WTC11 (cell line): ENCODE results near the gene TMEM198. TPM values are rescaled to one million over a fixed set of nuclear protein-coding genes. Genes with fewer than 3 reads are reported as not detected.
A peak's percentile ranks its signal among the peaks of the same experiment; 100 is the strongest.

Source experiments
- ATAC-seq: fragments of 200-7000 bp; cut with Tn5 transposase; 2 replicates; pipeline ENCODE4 v1.10.0; 2021; ENCODE audit warnings: mild to moderate bottlenecking, moderate library complexity
- CTCF ChIA-PET: fragments of 300-600 bp; sonication (Branson Sonifier 250); formaldehyde crosslinking; loops from one replicate; lab custom pipeline; 2021; ENCODE audit warnings: antibody characterized with exemption; lab: Charles Lee
- POLR2A ChIA-PET: fragments of 350-600 bp; sonication (Branson Sonifier 250); formaldehyde crosslinking; loops from one replicate; lab custom pipeline; 2021; ENCODE audit warnings: antibody characterized with exemption; lab: Charles Lee
- DNase-seq: peaks from one replicate; pipeline ENCODE4 v3.0.0; 2021; ENCODE audit warnings: low spot score
- H3K27ac Mint-ChIP-seq: 2 replicates; pipeline ENCODE4 v1.8.0; 2021; ENCODE audit warnings: mixed read lengths
- H3K27me3 Mint-ChIP-seq: 2 replicates; pipeline ENCODE4 v1.8.0; 2021; ENCODE audit warnings: low read depth, mild to moderate bottlenecking, moderate library complexity, mixed read lengths
- H3K36me3 Mint-ChIP-seq: 2 replicates; pipeline ENCODE4 v1.8.0; 2021; ENCODE audit warnings: mixed read lengths
- H3K4me1 Mint-ChIP-seq: 2 replicates; pipeline ENCODE4 v1.8.0; 2022; ENCODE audit warnings: mixed read lengths
- H3K4me3 Mint-ChIP-seq: 2 replicates; pipeline ENCODE4 v1.8.0; 2021; ENCODE audit warnings: mild to moderate bottlenecking, moderate library complexity, mixed read lengths
- H3K9me3 Mint-ChIP-seq: 2 replicates; pipeline ENCODE4 v1.8.0; 2021; ENCODE audit warnings: mixed read lengths
- E2F1 ChIP-seq: sonication (generic); formaldehyde crosslinking; IDR thresholded peaks from 2 replicates; pipeline ENCODE4 v1.8.0; 2022; ENCODE audit warnings: mild to moderate bottlenecking, missing genetic modification reagents
- ELF4 ChIP-seq: sonication (generic); formaldehyde crosslinking; IDR thresholded peaks from 2 replicates; pipeline ENCODE4 v1.8.1; 2022; ENCODE audit warnings: low read depth, mild to moderate bottlenecking, moderate library complexity, missing genetic modification reagents
- EMX1 ChIP-seq: fragments of 250-450 bp; sonication (Bioruptor Pico); IDR thresholded peaks from 2 replicates; pipeline ENCODE4 v1.8.0; 2021; ENCODE audit warnings: mild to moderate bottlenecking
- FOXJ3 ChIP-seq: sonication (generic); formaldehyde crosslinking; IDR thresholded peaks from 2 replicates; pipeline ENCODE4 v1.9.0; 2021; ENCODE audit warnings: missing genetic modification reagents, mild to moderate bottlenecking, borderline replicate concordance
- IRF2 ChIP-seq: sonication (generic); formaldehyde crosslinking; IDR thresholded peaks from 2 replicates; pipeline ENCODE4 v1.8.0; 2022; ENCODE audit warnings: low read depth, missing genetic modification reagents, borderline replicate concordance
- MLX ChIP-seq: sonication (generic); formaldehyde crosslinking; IDR thresholded peaks from 2 replicates; pipeline ENCODE4 v1.8.1; 2023; ENCODE audit warnings: mild to moderate bottlenecking, missing genetic modification reagents, moderate library complexity
- PRDM15 ChIP-seq: sonication (generic); formaldehyde crosslinking; IDR thresholded peaks from 2 replicates; pipeline ENCODE4 v1.8.0; 2022; ENCODE audit warnings: missing genetic modification reagents
- RELA ChIP-seq: sonication (generic); formaldehyde crosslinking; IDR thresholded peaks from 2 replicates; pipeline ENCODE4 v1.8.1; 2022; ENCODE audit warnings: missing genetic modification reagents, mild to moderate bottlenecking, borderline replicate concordance
- SMAD3 ChIP-seq: sonication (generic); formaldehyde crosslinking; IDR thresholded peaks from 2 replicates; pipeline ENCODE4 v1.8.0; 2022; ENCODE audit warnings: missing genetic modification reagents, mild to moderate bottlenecking, borderline replicate concordance
- SP1 ChIP-seq: sonication (generic); formaldehyde crosslinking; conservative IDR thresholded peaks from 2 replicates; pipeline ENCODE4 v1.8.1; 2022; ENCODE audit warnings: missing genetic modification reagents
- ZNF281 ChIP-seq: sonication (generic); formaldehyde crosslinking; IDR thresholded peaks from 2 replicates; pipeline ENCODE4 v1.8.0; 2023; ENCODE audit warnings: mild to moderate bottlenecking, missing genetic modification reagents
- ZNF532 ChIP-seq: fragments of 250-450 bp; sonication (Bioruptor Pico); IDR thresholded peaks from 2 replicates; pipeline ENCODE4 v1.9.0; 2021; ENCODE audit warnings: mild to moderate bottlenecking, borderline replicate concordance
- total RNA-seq: library from RNA; stranded (reverse); gene quantifications from 3 replicates; pipeline ENCODE4 v1.2.3, GENCODE V29; 2021

Gene TMEM198
- total RNA-seq, 1 experiment from 2014 or later: 7.1 TPM

- TF ChIP-seq E2F1 (CRISPR knock-in tag) (no peak), ZNF532 (CRISPR knock-in tag) (no peak), ELF4 (CRISPR knock-in tag) (no peak), SMAD3 (no peak)
- TF ChIP-seq, all 79 proteins: peak for 0
Observed at GRCh38 chr2:219508444-219508734, 35.4 kb upstream of the TMEM198 start (continued).

GRCh38 chr2:219508971-219509779 is 34.7 kb upstream of the TMEM198 start:
- DNase-seq: no peak
- peaks cover 35% of the 10 kb centered on the region for H3K27me3 Mint-ChIP-seq
- peaks cover 72% of the 10 kb centered on the region for H3K4me1 Mint-ChIP-seq
- no peaks in the 10 kb centered on the region for H3K9me3 Mint-ChIP-seq
- peak; percentile 4 for ATAC-seq
- CTCF ChIA-PET: interaction anchor here (0.6 to 41.3 kb wide), 31 partner anchors 11 to 256 kb away, joined by 3 to 2316 read pairs (median 7); partner anchors contain the start of genes CHPF, DES, DNPEP and GMPPA
- H3K4me3 Mint-ChIP-seq: peak overlapping the region; percentile 72
- no peak overlapping the region for H3K27ac Mint-ChIP-seq
- TF ChIP-seq ZNF281 (CRISPR knock-in tag) (0 out of 2 replicates have a peak, but pooled peaks have one; percentile 47), RELA (no peak), SP1 (CRISPR knock-in tag) (no peak), PRDM15 (CRISPR knock-in tag) (no peak), MLX (CRISPR knock-in tag) (no peak), FOXJ3 (CRISPR knock-in tag) (no peak), IRF2 (CRISPR knock-in tag) (no peak), EMX1 (no peak)
- TF ChIP-seq, all 79 proteins: peak for 1
- H3K36me3 Mint-ChIP-seq: peaks cover 7% of the 10 kb centered on the region
- POLR2A ChIA-PET: interaction anchor here (0.8 to 1.9 kb wide), 10 partner anchors 9 to 21 kb away, joined by 3 to 13 read pairs (median 4); partner anchors contain the start of gene GMPPA
